Calu3 (cell line): Measurements from ENCODE around the gene CDR2. TPM values are rescaled to one million over a fixed set of nuclear protein-coding genes. Genes with fewer than 3 reads are reported as not detected.

Experiments used
- BruUV-seq: library from RNA; stranded (reverse); fragments of 400-500 nt; replicated peaks from 2 replicates; lab custom pipeline; 2021; lab: Mats Ljungman, UMichigan
- CTCF ChIA-PET: fragments of 300-600 bp; sonication (Branson Sonifier 250); formaldehyde crosslinking; loops from one replicate; lab custom pipeline; 2022; ENCODE audit warnings: antibody characterized with exemption; lab: Charles Lee
- DNase-seq: peaks from one replicate; pipeline ENCODE4 v3.0.0; 2022
- H3K27ac Mint-ChIP-seq: one replicate; pipeline ENCODE4 v1.8.0; 2022; ENCODE audit warnings: mixed read lengths; ENCODE audit not compliant: unreplicated experiment
- H3K27me3 Mint-ChIP-seq: one replicate; pipeline ENCODE4 v1.8.0; 2022; ENCODE audit warnings: mixed read lengths; ENCODE audit not compliant: unreplicated experiment
- H3K36me3 Mint-ChIP-seq: one replicate; pipeline ENCODE4 v1.8.0; 2022; ENCODE audit warnings: mild to moderate bottlenecking, moderate library complexity, mixed read lengths; ENCODE audit not compliant: insufficient read depth, unreplicated experiment
- H3K4me1 Mint-ChIP-seq: one replicate; pipeline ENCODE4 v1.8.0; 2022; ENCODE audit warnings: mild to moderate bottlenecking, low read depth, mixed read lengths; ENCODE audit not compliant: unreplicated experiment
- H3K4me3 Mint-ChIP-seq: one replicate; pipeline ENCODE4 v1.8.0; 2022; ENCODE audit warnings: mild to moderate bottlenecking, low read depth, moderate library complexity, mixed read lengths; ENCODE audit not compliant: unreplicated experiment
- H3K9me3 Mint-ChIP-seq: one replicate; pipeline ENCODE4 v1.8.0; 2022; ENCODE audit warnings: low read depth, mixed read lengths; ENCODE audit not compliant: unreplicated experiment
- intact Hi-C: fragments of 100-400 bp; cut with micrococcal nuclease; formaldehyde crosslinking; loops from one replicate; pipeline ENCODE4 v1.10.0; 2022; ENCODE audit not compliant: unreplicated experiment
- total RNA-seq: library from RNA; stranded (reverse); gene quantifications from 2 replicates; pipeline ENCODE4 v1.2.3, GENCODE V29; 2022
- TF ChIP-seq, protein P1 (sequence below): fragments of 200-600 bp; IDR thresholded peaks from one replicate; pipeline ENCODE4 v1.8.0; 2022; ENCODE audit warnings: antibody characterized with exemption; ENCODE audit not compliant: unreplicated experiment

Gene CDR2
- total RNA-seq, 1 experiment from 2014 or later: 78.9 TPM

GRCh38 chr16:22386976-22387375 is 12.6 kb upstream of the CDR2 start:
- TF ChIP-seq, protein P1, sequence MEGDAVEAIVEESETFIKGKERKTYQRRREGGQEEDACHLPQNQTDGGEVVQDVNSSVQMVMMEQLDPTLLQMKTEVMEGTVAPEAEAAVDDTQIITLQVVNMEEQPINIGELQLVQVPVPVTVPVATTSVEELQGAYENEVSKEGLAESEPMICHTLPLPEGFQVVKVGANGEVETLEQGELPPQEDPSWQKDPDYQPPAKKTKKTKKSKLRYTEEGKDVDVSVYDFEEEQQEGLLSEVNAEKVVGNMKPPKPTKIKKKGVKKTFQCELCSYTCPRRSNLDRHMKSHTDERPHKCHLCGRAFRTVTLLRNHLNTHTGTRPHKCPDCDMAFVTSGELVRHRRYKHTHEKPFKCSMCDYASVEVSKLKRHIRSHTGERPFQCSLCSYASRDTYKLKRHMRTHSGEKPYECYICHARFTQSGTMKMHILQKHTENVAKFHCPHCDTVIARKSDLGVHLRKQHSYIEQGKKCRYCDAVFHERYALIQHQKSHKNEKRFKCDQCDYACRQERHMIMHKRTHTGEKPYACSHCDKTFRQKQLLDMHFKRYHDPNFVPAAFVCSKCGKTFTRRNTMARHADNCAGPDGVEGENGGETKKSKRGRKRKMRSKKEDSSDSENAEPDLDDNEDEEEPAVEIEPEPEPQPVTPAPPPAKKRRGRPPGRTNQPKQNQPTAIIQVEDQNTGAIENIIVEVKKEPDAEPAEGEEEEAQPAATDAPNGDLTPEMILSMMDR: no peak
- Mint-ChIP-seq H3K4me1 (peaks cover 23% of the 10 kb centered on the region), H3K36me3 (peaks cover 9% of the 10 kb centered on the region), H3K9me3 (no peaks in the 10 kb centered on the region), H3K4me3 (no peak overlapping the region), H3K27ac (peak overlapping the region; percentile 37), H3K27me3 (no peaks in the 10 kb centered on the region)
- CTCF ChIA-PET: interaction anchor here (0.7 to 1.2 kb wide), 3 partner anchors 14 to 30 kb away, joined by 3 to 5 read pairs (median 5); no protein-coding TSS in a partner anchor
- no peak for DNase-seq
- intact Hi-C loops: no loop called here
- no TSS peak for BruUV-seq

GRCh38 chr16:22385196-22385595 is 10.8 kb upstream of the CDR2 start:
- no TSS peak for BruUV-seq
- Mint-ChIP-seq H3K27me3 (no peaks in the 10 kb centered on the region), H3K4me3 (no peak overlapping the region), H3K9me3 (no peaks in the 10 kb centered on the region), H3K27ac (peak overlapping the region; percentile 39), H3K4me1 (peaks cover 23% of the 10 kb centered on the region), H3K36me3 (peaks cover 9% of the 10 kb centered on the region)
- intact Hi-C loops: no loop called here
- TF ChIP-seq, protein P1: no peak
- DNase-seq: no peak
- CTCF ChIA-PET: interaction anchor here (0.6 to 0.7 kb wide), 2 partner anchors 450 to 675 kb away, joined by 3 read pairs; no protein-coding TSS in a partner anchor

DNA sequence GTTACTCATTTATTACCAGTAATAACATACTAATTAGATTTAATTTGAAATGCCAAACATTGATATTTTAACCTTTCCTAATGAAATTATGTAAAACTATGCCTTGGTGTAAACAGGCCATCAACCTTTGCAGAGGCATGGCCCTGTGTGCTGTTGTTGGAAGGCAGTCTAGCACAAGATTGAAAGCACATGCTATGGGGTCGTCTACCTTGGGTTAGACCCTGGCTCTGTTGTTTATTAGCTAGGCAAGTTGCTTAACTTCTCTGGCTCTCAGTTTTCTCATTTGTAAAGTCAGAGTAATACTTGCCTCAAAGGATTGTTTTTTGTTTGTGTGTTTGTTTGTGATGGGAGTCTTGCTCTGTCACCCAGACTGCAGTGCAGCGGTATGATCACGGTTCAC is 9.4 kb upstream of the CDR2 start:
- TF ChIP-seq, protein P1: no peak
- Mint-ChIP-seq H3K9me3 (no peaks in the 10 kb centered on the region), H3K4me3 (no peak overlapping the region), H3K27me3 (no peaks in the 10 kb centered on the region), H3K36me3 (peaks cover 8% of the 10 kb centered on the region), H3K4me1 (peaks cover 23% of the 10 kb centered on the region), H3K27ac (no peak overlapping the region)
- CTCF ChIA-PET: no interaction called here
- intact Hi-C loops: no loop called here
- no peak for DNase-seq
- BruUV-seq: no TSS peak

- Mint-ChIP-seq H3K9me3 (no peaks in the 10 kb centered on the region), H3K36me3 (no peaks in the 10 kb centered on the region), H3K4me1 (peaks cover 1% of the 10 kb centered on the region), H3K4me3 (no peak overlapping the region), H3K27ac (no peak overlapping the region), H3K27me3 (no peaks in the 10 kb centered on the region)
- TF ChIP-seq, protein P1: no peak
- CTCF ChIA-PET: interaction anchor here (0.6 to 1.4 kb wide), 3 partner anchors 9 to 1244 kb away, joined by 3 to 8 read pairs (median 4); no protein-coding TSS in a partner anchor
- intact Hi-C loops: no loop called here
- DNase-seq: no peak
- no TSS peak for BruUV-seq
These were observed 7.0 kb upstream of the CDR2 start for GRCh38 chr16:22381392-22381791.
